NCI-H1092 treated with DMSO at 0.1 percent for 48 hours (cell line): Measurements from ENCODE around the gene DISP3.

Experiments used
- DNase-seq: peaks from one replicate; lab custom pipeline; 2025; lab: John Stamatoyannopoulos, UW

DISP3 gene, protein sequence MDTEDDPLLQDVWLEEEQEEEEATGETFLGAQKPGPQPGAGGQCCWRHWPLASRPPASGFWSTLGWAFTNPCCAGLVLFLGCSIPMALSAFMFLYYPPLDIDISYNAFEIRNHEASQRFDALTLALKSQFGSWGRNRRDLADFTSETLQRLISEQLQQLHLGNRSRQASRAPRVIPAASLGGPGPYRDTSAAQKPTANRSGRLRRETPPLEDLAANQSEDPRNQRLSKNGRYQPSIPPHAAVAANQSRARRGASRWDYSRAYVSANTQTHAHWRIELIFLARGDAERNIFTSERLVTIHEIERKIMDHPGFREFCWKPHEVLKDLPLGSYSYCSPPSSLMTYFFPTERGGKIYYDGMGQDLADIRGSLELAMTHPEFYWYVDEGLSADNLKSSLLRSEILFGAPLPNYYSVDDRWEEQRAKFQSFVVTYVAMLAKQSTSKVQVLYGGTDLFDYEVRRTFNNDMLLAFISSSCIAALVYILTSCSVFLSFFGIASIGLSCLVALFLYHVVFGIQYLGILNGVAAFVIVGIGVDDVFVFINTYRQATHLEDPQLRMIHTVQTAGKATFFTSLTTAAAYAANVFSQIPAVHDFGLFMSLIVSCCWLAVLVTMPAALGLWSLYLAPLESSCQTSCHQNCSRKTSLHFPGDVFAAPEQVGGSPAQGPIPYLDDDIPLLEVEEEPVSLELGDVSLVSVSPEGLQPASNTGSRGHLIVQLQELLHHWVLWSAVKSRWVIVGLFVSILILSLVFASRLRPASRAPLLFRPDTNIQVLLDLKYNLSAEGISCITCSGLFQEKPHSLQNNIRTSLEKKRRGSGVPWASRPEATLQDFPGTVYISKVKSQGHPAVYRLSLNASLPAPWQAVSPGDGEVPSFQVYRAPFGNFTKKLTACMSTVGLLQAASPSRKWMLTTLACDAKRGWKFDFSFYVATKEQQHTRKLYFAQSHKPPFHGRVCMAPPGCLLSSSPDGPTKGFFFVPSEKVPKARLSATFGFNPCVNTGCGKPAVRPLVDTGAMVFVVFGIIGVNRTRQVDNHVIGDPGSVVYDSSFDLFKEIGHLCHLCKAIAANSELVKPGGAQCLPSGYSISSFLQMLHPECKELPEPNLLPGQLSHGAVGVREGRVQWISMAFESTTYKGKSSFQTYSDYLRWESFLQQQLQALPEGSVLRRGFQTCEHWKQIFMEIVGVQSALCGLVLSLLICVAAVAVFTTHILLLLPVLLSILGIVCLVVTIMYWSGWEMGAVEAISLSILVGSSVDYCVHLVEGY (N-terminal part only)

DNA sequence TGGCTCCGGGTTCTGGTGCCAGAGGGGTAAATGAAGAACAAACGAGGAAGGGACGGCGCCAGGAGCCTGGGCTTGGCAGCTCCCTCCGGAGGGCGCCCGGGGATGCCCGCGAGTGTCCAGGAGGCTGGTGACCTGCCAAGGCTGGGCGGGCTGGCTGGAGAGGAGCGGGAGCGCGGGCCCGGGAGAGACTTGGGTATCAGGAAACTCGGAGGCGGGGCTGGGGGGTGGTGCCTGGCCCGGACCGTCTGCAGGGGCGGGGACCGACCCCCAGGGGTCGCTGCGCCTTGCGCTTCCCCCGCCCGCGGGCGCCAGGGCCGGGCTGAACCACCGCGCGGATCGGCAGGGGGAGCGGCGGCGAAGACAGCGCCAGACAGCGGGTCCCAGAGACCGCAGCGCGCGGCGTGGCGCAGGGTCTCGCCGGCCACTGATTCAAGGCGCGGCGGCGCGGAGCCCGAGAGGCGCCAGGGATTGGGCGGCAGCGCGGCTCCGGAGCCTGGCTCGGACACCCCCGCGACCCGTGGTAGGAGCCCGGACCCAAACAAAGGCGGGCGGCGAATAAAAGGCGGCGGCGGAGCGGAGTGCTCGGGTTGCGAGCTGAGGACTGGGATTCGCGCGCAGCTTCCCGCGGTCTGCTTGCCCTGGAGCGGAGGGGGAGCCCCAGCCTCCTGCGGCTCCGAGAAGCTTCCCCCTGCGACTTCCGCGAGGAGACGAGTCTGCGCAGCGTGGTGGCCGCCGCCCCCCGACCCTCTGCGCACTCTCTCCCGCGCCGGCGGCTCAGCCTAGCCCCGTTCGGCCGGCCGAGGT is at the start of gene DISP3:
TSS of gene DISP3 (plus strand) at position 585 of the 804 bp plus-strand sequence. CDS start 21,838 bp downstream, outside the sequence.
- peak; percentile 96 for DNase-seq

DNA sequence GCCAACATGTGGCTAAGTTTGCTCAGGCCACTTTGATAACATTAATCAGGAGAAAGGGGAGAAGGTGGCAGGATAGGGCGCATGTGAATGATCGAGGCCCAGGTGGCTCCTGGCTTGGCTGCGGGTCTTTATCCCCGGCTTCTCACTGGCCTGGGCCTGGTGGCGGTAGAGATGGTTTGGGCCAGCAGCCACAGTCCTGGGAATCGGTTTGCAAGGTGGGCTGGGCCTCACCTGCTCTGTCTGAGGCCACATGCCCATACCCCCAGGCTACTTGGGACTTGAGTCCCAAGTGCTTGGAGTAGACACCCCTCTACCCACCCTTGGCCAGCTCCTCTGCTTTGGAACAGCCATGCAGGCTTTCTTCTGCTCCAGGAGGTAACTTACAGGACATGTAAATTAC is 49.7 kb upstream of the DISP3 start:
- no peak for DNase-seq

DNA sequence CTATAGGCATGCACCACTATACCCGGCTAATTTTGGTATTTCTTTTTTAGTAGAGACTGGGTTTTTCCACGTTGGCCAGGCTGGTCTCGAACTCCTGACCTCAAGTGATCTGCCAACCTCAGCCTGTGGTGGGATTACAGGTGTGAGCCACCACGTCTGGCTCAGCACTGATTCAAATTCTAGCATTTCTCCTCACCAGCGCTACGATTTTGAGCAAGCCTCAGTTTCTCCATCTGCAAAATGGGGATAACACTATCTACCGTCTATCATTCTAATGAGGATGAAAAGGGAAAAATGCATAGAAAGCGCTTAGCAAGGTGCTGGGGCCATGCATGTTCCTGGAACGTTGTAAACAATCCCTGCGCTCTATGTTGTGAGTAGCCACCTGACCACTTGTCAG is 49.0 kb upstream of the DISP3 start:
- DNase-seq = no peak

DNA sequence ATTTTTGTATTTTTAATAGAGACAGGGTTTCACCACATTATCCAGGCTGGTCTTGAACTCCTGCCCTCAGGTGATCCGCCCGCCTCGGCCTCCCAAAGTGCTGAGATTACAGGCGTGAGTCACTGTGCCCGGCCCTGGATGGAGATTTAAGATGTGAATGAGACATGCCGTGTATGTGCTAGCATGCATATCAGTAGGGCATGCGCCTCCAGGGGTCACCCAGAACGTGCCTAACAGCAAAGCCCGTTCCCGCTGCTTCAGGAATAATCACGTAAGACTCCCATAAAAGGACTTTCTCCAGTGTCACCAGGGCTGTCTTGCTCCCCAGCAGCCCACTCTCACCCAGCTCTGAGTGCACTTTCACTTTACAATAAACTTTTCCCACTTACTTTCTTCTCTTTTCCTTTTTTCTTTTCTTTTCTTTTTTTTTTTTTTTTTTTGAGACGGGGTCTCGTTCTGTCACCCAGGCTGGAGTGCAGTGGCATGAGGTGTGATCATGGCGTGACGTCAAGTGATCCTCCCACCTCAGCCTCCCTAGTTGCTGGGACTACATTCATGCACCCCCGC is 46.9 kb upstream of the DISP3 start:
- DNase-seq = no peak

DNA sequence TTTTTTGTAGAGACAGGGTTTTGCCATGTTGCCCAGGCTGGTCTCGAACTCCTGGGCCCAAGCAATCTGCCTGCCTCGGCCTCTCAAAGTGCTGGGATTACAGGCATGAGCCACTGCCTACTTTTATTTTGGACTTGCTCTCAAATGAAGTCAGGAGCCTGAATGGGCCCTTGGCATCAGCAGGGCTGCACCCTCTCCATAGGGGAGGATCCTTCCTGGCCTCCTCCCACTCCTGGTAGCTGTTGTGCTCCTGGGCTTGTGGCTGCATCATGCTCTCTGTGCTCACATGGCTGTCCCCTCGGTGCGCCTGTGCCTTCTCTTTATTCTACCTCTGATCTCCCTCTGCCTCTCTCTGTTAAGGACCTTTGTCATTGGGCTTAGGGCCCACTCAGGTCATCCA is 46.4 kb upstream of the DISP3 start:
- DNase-seq = no peak

DNA sequence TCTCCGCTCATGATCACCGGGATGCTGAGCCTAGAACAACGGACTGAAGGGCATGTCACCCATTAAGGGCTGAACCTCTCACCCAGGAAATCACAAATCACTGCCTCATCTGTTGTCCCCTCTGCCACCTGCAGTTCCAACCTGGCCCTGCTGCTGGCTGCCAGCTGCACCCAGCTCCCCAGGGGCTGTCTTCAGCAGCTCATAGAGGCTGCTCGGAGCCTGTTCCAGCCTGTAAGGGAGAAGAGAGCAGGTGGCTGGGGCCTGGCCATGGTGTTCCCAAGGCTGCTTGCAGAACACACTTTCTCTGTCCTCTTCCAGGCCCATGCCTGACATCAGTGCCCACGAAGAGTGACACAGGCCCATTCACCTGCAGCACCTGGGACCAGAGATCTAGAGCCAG is 44.5 kb upstream of the DISP3 start:
- peak; percentile 88 for DNase-seq

DNA sequence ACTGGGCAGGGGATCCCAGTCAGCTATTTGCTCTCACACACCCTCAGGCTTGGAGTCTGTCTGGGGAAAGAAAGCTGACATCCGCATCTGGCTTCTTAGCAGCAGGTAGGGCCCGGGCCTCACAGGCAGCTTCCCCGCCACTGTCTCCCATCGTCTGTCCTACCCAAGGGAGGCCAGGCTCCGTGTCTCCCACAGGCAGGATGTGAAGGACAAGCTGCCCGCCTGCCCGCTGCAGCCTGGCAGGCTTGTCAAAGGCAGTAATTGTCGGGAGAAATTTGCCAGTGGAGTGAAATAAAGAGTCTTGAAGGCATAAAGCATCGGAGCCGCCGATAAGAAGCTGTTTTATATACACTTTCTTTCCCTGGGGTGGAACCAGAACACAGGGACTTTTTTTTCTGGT is 44.0 kb upstream of the DISP3 start:
- no peak for DNase-seq

DNA sequence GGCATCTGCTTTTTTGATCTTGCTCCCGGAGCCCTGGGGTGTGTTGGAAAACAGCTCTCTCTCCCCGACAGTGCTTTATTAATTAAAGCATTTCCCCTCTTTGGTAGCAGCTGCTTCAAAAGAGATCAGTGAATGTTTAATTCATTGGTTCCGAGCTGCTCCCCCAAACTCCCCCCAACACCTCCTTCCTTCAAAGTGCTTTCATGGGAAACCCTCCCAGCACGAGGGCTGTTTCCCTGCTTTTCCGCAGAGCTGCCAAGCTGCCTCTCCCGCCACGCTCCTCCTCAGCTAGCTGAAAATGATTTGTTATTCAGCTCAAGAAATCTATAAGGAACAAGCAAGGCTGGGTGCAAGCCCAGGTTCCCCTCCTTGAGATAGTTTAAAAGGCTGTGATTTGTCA is 40.0 kb upstream of the DISP3 start:
- no peak for DNase-seq

DNA sequence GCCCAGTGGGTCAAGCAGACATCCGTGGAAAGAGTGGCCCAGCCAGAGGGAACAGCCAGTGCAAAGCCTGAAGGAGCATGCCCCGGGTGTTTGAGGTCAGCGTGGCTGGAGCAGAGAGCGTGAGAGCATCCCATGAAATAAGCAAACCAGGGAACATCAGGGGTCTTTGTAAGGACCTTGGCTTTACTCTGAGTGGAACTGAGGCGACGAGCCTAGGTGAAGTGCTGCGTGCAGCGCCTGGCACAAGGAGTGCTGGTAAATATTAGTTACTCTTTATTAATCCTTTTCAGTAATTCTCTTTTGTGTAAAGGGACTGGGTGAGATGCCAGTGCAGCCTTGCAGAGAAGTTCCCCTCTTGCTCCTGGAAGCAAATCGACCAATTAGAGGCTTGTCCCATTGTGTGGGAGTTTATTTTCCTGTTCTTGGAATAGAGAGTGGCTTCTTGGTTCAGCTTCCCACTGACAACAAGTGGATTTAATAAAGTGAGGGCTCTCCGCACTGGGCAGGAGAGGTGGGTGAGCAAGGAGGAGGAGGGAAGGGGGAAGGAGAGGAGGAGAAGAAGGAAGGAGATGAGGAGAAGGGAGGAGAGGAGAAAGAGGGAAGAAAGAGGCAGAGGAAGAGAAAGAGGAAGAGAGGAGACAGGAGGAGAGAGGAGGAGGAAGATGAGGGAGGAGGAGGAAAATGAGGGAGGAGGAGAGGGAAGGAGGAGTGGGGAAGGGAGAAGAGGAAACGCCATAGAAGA is 37.6 kb upstream of the DISP3 start:
- DNase-seq = no peak

DNA sequence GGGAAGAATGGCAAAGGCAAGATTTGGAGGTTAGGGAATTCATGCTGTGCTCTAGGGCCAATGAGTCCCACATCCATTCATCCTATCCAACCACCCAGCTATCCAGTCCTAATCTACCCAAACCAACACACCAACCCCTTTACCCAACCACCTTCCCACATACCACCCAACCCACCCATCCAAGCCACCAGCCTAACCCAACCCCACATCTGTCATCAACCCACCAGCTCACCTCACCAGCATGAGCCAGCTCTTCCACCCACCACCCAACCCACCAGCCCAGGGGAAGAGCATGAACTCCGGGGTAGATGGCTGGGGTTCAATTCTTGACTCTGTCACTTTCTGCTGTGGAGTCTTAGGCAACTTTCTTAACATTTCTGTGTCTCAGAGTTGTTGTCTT is 35.9 kb upstream of the DISP3 start:
- no peak for DNase-seq

DNA sequence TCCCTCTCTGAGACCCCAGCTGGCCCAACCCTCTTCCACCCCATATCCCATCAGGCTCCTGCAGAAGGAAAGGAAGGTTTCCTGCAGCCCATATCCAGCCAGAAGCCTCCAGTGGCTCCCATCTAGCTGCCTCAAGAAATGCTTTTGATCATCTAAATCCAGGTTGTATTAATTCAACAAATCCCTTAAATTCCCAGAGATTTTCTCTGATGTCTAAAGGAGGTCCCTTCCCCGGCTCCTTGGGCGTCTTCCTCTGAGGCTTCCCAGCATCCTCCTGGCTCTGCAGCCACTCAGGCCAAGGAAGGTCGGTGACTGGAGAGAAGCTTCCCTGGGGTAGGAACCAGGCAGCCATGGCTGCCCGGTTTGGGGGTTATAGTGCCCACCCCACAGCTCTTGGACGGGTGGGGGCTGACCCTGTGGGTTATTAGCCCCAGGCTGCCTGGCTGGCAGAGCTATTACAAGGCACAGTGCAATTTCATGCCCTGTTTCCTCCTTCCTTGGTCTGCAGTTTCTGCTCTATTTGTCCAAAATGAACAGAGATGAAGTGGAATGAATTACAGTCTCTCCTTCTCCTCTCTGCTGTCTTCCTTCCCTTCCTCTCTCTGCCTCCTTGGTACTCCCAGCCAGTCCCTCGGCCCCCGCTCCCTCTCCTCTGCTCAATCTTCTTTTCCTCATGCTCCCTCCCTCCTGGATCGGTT is 34.8 kb upstream of the DISP3 start:
- DNase-seq = no peak

DNA sequence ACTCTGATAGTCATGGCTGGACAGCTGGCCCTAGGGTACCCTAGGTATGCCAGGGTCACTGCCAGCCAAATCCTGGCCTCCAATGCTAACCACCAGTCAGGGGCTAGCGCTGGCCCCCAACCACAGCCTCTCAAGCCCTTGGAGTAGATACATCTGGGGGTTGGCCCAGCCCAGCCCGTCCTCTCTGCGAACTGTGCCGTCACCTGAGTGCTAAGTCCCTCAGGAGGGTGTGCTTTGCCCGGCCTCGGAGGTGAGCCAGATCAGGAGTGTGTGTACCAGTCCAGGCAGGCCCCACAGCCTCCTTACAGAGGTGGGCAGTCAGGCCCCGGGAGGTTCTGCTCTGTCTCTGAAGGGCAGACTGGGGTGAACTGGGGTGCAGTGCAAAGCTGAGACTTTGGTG is 34.0 kb upstream of the DISP3 start:
- DNase-seq = no peak

DNA sequence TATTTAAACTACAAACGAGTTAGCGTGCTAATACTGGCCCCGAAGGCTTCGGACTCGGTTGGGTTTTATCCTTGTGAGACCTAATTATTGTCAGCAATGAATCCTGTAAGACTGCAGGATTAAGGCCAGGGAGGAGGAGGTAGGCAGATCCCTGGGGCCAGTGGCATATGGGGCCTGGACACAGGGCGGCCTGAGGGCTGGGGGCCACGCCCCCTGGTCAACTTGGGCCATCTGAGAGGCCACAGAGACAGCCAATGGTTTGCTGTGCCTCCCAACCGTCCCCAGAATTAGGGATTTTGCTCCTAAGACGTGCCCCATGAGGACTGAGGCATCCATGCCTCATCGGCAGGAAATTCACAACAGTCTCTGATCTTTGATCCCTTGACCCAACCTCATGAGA is 31.1 kb upstream of the DISP3 start:
- DNase-seq = no peak

DNA sequence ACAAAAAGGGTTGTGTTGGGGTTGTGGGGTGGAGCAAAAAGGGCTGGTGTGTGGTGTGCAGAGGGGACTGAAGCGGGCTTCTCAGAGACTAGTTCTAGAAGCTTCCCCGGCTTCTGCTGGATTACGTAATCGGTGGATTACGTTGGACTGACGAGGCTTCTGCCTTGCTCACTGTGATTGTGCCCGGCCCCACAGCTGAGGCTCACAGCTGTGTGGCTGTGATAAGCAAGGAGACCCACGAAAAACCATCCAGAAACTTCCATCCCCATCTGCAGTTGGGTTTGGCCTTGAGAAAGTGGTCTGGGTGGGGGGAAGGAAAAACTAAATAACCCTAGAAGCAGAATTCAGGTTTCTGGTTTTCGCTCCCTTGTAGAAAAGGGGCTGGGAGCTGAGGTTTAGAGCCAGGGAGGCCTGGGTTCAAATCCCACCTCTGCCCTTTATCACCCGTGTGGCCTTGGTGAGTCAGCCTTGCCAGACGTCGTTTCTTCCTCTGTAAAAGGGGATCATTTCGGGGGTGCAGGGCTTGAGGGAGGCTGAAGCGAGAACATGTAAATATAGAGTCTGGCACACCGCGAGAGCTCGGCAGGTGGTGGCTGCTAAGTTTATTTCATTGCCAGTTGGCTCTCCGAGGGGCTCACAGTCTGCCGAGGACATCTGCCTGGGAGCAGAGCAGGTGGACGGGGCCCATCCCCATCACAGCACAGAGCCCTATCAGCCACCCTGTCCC is 30.4 kb upstream of the DISP3 start:
- peak; percentile 69 for DNase-seq

DNA sequence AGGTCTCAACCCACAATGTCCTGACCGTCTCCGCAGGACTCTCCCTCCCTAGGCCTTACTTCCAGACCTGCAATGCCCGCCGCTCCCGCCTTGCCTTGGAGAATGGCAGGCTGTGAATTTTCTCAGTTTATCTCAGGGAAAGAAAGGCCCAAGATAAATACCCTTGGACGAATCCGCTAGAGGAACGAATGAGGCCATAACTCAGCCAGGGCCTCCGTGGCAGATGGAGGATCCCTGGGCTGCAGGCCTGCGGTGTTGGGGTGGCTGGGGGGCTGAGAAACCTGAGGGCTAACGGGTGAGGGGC is 29.9 kb upstream of the DISP3 start:
- DNase-seq = no peak

DNA sequence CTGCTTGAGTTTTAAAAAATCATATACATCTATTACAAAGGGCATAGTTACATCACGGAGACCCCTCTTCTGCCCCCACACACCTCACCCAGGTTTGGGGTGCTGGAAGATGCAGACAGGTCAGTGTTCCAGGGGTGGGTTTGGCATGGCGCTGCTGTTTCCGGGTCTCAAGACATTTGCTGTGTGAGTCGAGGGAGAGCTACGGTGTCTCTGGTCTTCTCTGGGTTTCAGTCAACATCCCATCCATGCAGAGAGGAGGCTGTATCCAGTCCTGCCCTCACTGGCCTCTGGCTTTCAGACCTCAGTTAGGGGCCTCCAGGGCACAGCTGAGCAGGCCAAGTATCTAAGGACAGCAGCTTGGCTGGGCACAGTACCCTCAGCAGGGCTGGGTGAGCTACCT is 28.6 kb upstream of the DISP3 start:
- DNase-seq = no peak

DNA sequence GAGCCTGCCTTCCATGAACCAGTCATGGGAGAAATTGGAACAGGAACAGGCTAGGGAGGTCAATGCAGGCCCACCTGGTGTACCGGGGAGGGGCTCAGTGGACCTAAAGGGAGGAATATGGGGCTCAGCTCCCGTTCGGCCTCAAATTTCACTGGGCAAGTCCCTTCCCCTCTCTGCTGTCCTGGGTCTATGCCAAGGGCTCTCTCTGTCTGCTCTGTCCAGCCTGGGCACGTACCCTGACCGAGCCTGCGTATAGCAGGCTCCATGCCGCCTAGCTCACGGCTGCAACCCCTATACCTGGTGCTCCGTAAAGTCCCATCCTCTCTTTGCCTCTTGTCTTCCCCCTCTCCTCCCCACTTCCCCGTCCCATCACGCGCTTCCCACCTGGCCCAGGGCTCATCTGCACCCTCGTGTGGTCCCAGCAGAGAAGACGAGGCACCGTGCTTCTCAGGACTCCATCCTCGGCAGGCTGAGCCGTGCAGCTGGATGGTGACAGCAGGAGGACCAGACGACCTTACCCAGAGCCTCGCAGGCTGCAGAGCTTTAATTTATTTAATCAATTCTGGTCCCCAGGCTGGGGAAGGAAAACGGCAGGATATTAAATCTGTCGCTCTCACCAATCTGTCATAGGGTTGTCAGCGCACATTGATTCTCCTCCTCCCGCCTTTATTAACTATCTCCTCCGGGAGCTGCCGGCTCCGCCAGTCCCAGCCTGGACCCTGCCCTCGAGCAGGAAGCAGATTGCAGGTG is 25.0 kb upstream of the DISP3 start:
- DNase-seq = no peak

DNA sequence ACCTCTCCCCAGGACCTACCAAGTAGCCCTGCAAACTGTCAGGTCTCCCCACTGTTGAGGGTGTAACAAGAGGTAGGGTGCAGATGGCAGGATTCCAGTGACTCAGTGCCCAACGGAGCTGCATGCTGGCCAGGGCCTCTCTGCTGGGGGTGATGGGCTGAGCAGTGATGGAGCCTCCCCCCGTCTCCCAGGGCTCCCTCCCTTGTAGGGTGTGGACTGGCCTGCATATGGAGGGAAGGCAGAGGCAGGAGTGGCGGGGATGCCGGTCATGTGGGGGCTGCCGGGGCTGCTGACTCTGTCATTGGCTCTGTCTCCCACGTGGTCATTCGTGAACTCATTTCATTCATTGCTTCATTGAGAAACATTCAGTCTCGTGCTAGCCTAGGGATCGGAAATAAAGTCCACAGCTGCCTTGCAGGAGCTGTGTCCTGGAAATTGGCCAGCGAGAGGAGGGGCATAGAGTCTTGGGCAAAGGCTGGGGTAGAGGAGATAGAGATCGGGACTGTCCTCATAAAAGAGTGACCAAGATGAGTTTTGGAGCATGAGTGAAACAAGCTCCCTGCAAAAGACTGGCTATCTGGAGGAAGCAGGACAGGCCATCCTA is 22.9 kb upstream of the DISP3 start:
- peak; percentile 34 for DNase-seq
